CD4-positive, alpha-beta T cell (primary cell): ENCODE results near the gene GNRH2. TPM values are rescaled to one million over a fixed set of nuclear protein-coding genes. Genes with fewer than 3 reads are reported as not detected.
"Not testable (repeated sequence)": the region's sequence is repeated elsewhere in the genome, so short reads cannot be mapped to it uniquely, and the experiment has no call there.

Source experiments
- ATAC-seq: fragments of 200-7000 bp; cut with Tn5 transposase; one replicate; pipeline ENCODE4 v1.10.0; 2022; ENCODE audit warnings: mild to moderate bottlenecking; ENCODE audit not compliant: poor library complexity
- CTCF ChIA-PET: fragments of 350-600 bp; sonication (Branson Sonifier 250); formaldehyde crosslinking; loops from one replicate; lab custom pipeline; 2021; ENCODE audit warnings: antibody characterized with exemption, inconsistent platforms; lab: Charles Lee
- POLR2A ChIA-PET: fragments of 350-600 bp; sonication (Branson Sonifier 250); formaldehyde crosslinking; loops from one replicate; lab custom pipeline; 2021; ENCODE audit warnings: antibody characterized with exemption, inconsistent platforms; lab: Charles Lee
- DNase-seq, 14 experiments: peaks; one replicate each; pipeline ENCODE4 v3.0.0-alpha.2; 2013 to 2020; ENCODE audit warnings: mixed read lengths in 2 of 14
- H3K27ac ChIP-seq, 2 donors: one replicate each; pipeline versions ENCODE4 v1.5.1 to v1.7.0; 2013; ENCODE audit warnings: low read length in 2 of 2, low read depth in 1 of 2, mild to moderate bottlenecking in 1 of 2
- H3K27me3 ChIP-seq, 2 experiments: 1 replicate in 1 of 2; 2 replicates in 1 of 2; pipeline versions ENCODE4 v1.6.1 to v1.7.0; 2013; ENCODE audit warnings: low read length in 2 of 2, control low read depth in 1 of 2, mild to moderate bottlenecking in 1 of 2, moderate library complexity in 1 of 2; ENCODE audit not compliant: insufficient read depth in 2 of 2, control insufficient read depth in 1 of 2
- H3K36me3 ChIP-seq: one replicate; pipeline ENCODE4 v1.6.1; 2013; ENCODE audit warnings: low read length, control low read depth; ENCODE audit not compliant: insufficient read depth
- H3K4me1 ChIP-seq: one replicate; pipeline ENCODE4 v1.6.1; 2013; ENCODE audit warnings: low read length, control low read depth; ENCODE audit not compliant: insufficient read depth
- H3K4me3 ChIP-seq: one replicate; pipeline ENCODE4 v1.5.1; 2013; ENCODE audit warnings: mild to moderate bottlenecking, low read length, moderate library complexity
- H3K9me3 ChIP-seq, 2 experiments: 1 replicate in 1 of 2; 2 replicates in 1 of 2; pipeline versions ENCODE4 v1.6.1 to v1.7.0; 2013; ENCODE audit warnings: low read length in 2 of 2, mild to moderate bottlenecking in 2 of 2, control low read depth in 1 of 2, moderate library complexity in 1 of 2; ENCODE audit not compliant: control insufficient read depth in 1 of 2, insufficient read depth in 1 of 2
- H3K27ac Mint-ChIP-seq: one replicate; pipeline ENCODE4 v1.8.0; 2020; ENCODE audit warnings: mixed read lengths
- H3K27me3 Mint-ChIP-seq: one replicate; pipeline ENCODE4 v1.8.0; 2021; ENCODE audit warnings: mixed read lengths
- H3K36me3 Mint-ChIP-seq: one replicate; pipeline ENCODE4 v1.8.0; 2021; ENCODE audit warnings: low read depth, mixed read lengths
- H3K4me1 Mint-ChIP-seq: one replicate; pipeline ENCODE4 v1.8.0; 2021; ENCODE audit warnings: low read depth, mixed read lengths
- H3K4me3 Mint-ChIP-seq: one replicate; pipeline ENCODE4 v1.8.0; 2020; ENCODE audit warnings: mild to moderate bottlenecking, mixed read lengths
- H3K9me3 Mint-ChIP-seq: one replicate; pipeline ENCODE4 v1.8.0; 2020; ENCODE audit warnings: mixed read lengths
- CTCF ChIP-seq: fragments of 200-600 bp; IDR thresholded peaks from one replicate; pipeline ENCODE4 v1.8.0; 2022; ENCODE audit warnings: antibody characterized with exemption, mild to moderate bottlenecking
- intact Hi-C, 2 experiments: fragments of 100-400 bp; cut with DNase I in 1 of 2; cut with micrococcal nuclease in 1 of 2; formaldehyde crosslinking; loops; one replicate each; pipeline versions ENCODE4 v1.15.1 to v1.9.0; 2023 to 2025; cut with DNase I, micrococcal nuclease
- total RNA-seq, 174 experiments: library from RNA in 2 of 174; stranded (reverse) in 2 of 174; gene quantifications; one replicate each; pipeline ENCODE4 v1.2.3 and lab custom pipeline; 2021 to 2026

GNRH2 gene
- total RNA-seq, 2 experiments from 2014 or later = not detected

- Histone ChIP-seq H3K36me3 (no peaks in the 10 kb centered on the region), H3K27me3 (no peaks in the 10 kb centered on the region), H3K4me1 (peaks cover 39% of the 10 kb centered on the region), H3K4me3 (peak overlapping the region; percentile 44), H3K9me3 (peaks cover 0 to 7% of the 10 kb centered on the region in 2 experiments), H3K27ac (peak overlapping the region; percentile 22 to 39)
- Mint-ChIP-seq H3K36me3 (peaks cover 6% of the 10 kb centered on the region), H3K27me3 (peaks cover 4% of the 10 kb centered on the region), H3K4me1 (peaks cover 39% of the 10 kb centered on the region), H3K4me3 (peak overlapping the region; percentile 88), H3K27ac (peak overlapping the region; percentile 87), H3K9me3 (no peaks in the 10 kb centered on the region)
- POLR2A ChIA-PET = interaction anchor here (1.2 to 6.6 kb wide), 3 partner anchors 10 to 21 kb away, joined by 3 to 48 read pairs (median 7); no protein-coding TSS in a partner anchor
- TF ChIP-seq CTCF = no peak
- ATAC-seq = no peak
- intact Hi-C loops = loop anchor here in 1 of 2 experiments (2.0 to 5.0 kb wide), 3 partner anchors 18 to 135 kb away; partner anchors contain the start of genes ITPA and LZTS3
- no peak for DNase-seq
- CTCF ChIA-PET = interaction anchor here (1.3 kb wide), 1 partner anchor 19 kb away, joined by 7 read pairs; no protein-coding TSS in a partner anchor
Measured at GRCh38 chr20:3072530-3073250, 29.3 kb downstream of the GNRH2 start.

GRCh38 chr20:3073251-3073643 lies 29.8 kb downstream of the GNRH2 start:
- H3K27me3 ChIP-seq, H3K27ac ChIP-seq, H3K27me3 Mint-ChIP-seq, H3K36me3 Mint-ChIP-seq, H3K4me3 ChIP-seq, H3K36me3 ChIP-seq, H3K9me3 Mint-ChIP-seq, H3K9me3 ChIP-seq, DNase-seq, ATAC-seq: not testable (repeated sequence)
- ChIA-PET CTCF (interaction anchor here (1.4 kb wide), 1 partner anchor 19 kb away, joined by 4 read pairs; no protein-coding TSS in a partner anchor), POLR2A (interaction anchor here (1.2 to 6.6 kb wide), 3 partner anchors 10 to 20 kb away, joined by 3 to 48 read pairs (median 7); no protein-coding TSS in a partner anchor)
- Mint-ChIP-seq H3K27ac (peak overlapping the region; percentile 87), H3K4me3 (peak overlapping the region; percentile 88), H3K4me1 (peaks cover 42% of the 10 kb centered on the region)
- peaks cover 38% of the 10 kb centered on the region for H3K4me1 ChIP-seq
- intact Hi-C loops = loop anchor here in 1 of 2 experiments (2.0 to 5.0 kb wide), 3 partner anchors 18 to 134 kb away; partner anchors contain the start of genes ITPA and LZTS3

- intact Hi-C loops = loop anchor here (5.0 kb wide), 3 partner anchors 82 to 132 kb away; partner anchors contain the start of genes FASTKD5 (in 1 of the 2), ITPA (in 1 of the 2), LZTS3 (in 1 of the 2) and UBOX5 (in 1 of the 2)
- no peak overlapping the region for H3K27ac Mint-ChIP-seq
- no peak overlapping the region for H3K27ac ChIP-seq
- no peaks in the 10 kb centered on the region for H3K36me3 ChIP-seq
- H3K36me3 Mint-ChIP-seq = no peaks in the 10 kb centered on the region
- H3K27me3 Mint-ChIP-seq = peaks cover 4% of the 10 kb centered on the region
- peaks cover 38% of the 10 kb centered on the region for H3K4me1 ChIP-seq
- no peaks in the 10 kb centered on the region for H3K9me3 Mint-ChIP-seq
- H3K9me3 ChIP-seq = peaks cover 0 to 7% of the 10 kb centered on the region in 2 experiments
- peaks cover 37% of the 10 kb centered on the region for H3K4me1 Mint-ChIP-seq
- no peak overlapping the region for H3K4me3 ChIP-seq
- CTCF ChIA-PET = interaction anchor here (1.4 kb wide), 1 partner anchor 21 kb away, joined by 4 read pairs; no protein-coding TSS in a partner anchor
- POLR2A ChIA-PET = interaction anchor here (6.6 kb wide), 1 partner anchor 19 kb away, joined by 48 read pairs; no protein-coding TSS in a partner anchor
- no peaks in the 10 kb centered on the region for H3K27me3 ChIP-seq
- DNase-seq (no peak), ATAC-seq (no peak)
- H3K4me3 Mint-ChIP-seq = peak overlapping the region; percentile 4
- no peak for TF ChIP-seq CTCF
Measured at GRCh38 chr20:3074812-3075211, 31.4 kb downstream of the GNRH2 start.

GRCh38 chr20:3075315-3075714 lies 31.9 kb downstream of the GNRH2 start:
- POLR2A ChIA-PET = interaction anchor here (6.6 kb wide), 1 partner anchor 18 kb away, joined by 48 read pairs; no protein-coding TSS in a partner anchor
- CTCF ChIA-PET, H3K36me3 Mint-ChIP-seq, H3K27me3 ChIP-seq, H3K27me3 Mint-ChIP-seq, ATAC-seq, DNase-seq, H3K4me3 ChIP-seq, H3K27ac Mint-ChIP-seq, H3K9me3 ChIP-seq, H3K9me3 Mint-ChIP-seq, H3K4me3 Mint-ChIP-seq, H3K27ac ChIP-seq, H3K36me3 ChIP-seq: not testable (repeated sequence)
- H3K4me1 ChIP-seq = peaks cover 38% of the 10 kb centered on the region
- intact Hi-C loops = loop anchor here in 1 of 2 experiments (5.0 kb wide), 1 partner anchor 82 kb away; the partner anchor contains the start of genes FASTKD5 and UBOX5
- peaks cover 37% of the 10 kb centered on the region for H3K4me1 Mint-ChIP-seq
